ENCODE measurements around the gene CACNA2D1. TPM values are rescaled to one million over a fixed set of nuclear protein-coding genes. Genes with fewer than 3 reads are reported as not detected.

Gene CACNA2D1
- total RNA-seq, 4 donors from 2014 or later, result 0.30 to 12.8 (median 2.4) TPM

GRCh38 chr7:82327898-82328297 lies 115.7 kb downstream of the CACNA2D1 start:
- Histone ChIP-seq H3K4me1 (no peaks in the 10 kb centered on the region), H3K27me3 (no peaks in the 10 kb centered on the region), H3K9me3 (no peaks in the 10 kb centered on the region), H3K36me3 (no peaks in the 10 kb centered on the region), H3K4me3 (no peak overlapping the region), H3K27ac (no peak overlapping the region)
- WGBS, 2 donors, result 61 to 63% methylated on average over 3 of the region's 3 CpGs
- DNase-seq, result no peak
- TF ChIP-seq CTCF (IDR thresholded peaks at IDR 0.05) (no peak), POLR2A (IDR thresholded peaks at IDR 0.05) (no peak)
- intact Hi-C loops (cut with DNase I), result no loop called here

- H3K4me1 ChIP-seq, result no peaks in the 10 kb centered on the region
- H3K27me3 ChIP-seq, result no peaks in the 10 kb centered on the region
- 83 to 88% methylated on average over 2 of the region's 2 CpGs for whole genome bisulfite sequencing, 2 donors
- intact Hi-C loops (cut with DNase I), result no loop called here
- TF ChIP-seq CTCF (IDR thresholded peaks at IDR 0.05) (no peak), POLR2A (IDR thresholded peaks at IDR 0.05) (no peak)
- no peaks in the 10 kb centered on the region for H3K36me3 ChIP-seq
- DNase-seq, result no peak
- no peak overlapping the region for H3K27ac ChIP-seq
- no peaks in the 10 kb centered on the region for H3K9me3 ChIP-seq
- no peak overlapping the region for H3K4me3 ChIP-seq
Measured at GRCh38 chr7:82325416-82325815, 118.2 kb downstream of the CACNA2D1 start.

GRCh38 chr7:82323806-82324205 lies 119.8 kb downstream of the CACNA2D1 start:
- no peaks in the 10 kb centered on the region for H3K36me3 ChIP-seq
- H3K27ac ChIP-seq, result no peak overlapping the region
- H3K4me1 ChIP-seq, result peaks cover 0 to 10% (median 0%) of the 10 kb centered on the region in 3 donors
- H3K9me3 ChIP-seq, result no peaks in the 10 kb centered on the region
- TF ChIP-seq CTCF (IDR thresholded peaks at IDR 0.05) (no peak), POLR2A (IDR thresholded peaks at IDR 0.05) (no peak)
- no peaks in the 10 kb centered on the region for H3K27me3 ChIP-seq
- no peak overlapping the region for H3K4me3 ChIP-seq
- DNase-seq, result no peak
- intact Hi-C loops (cut with DNase I), result no loop called here
- 85 to 96% methylated on average over 4 of the region's 4 CpGs for WGBS, 2 donors

- Histone ChIP-seq H3K4me1 (peaks cover 0 to 10% (median 0%) of the 10 kb centered on the region in 3 donors), H3K4me3 (no peak overlapping the region), H3K27me3 (no peaks in the 10 kb centered on the region), H3K9me3 (no peaks in the 10 kb centered on the region), H3K36me3 (no peaks in the 10 kb centered on the region), H3K27ac (no peak overlapping the region)
- no peak for TF ChIP-seq CTCF (IDR thresholded peaks at IDR 0.05)
- TF ChIP-seq POLR2A (IDR thresholded peaks at IDR 0.05), result no peak
- no peak for DNase-seq
- intact Hi-C loops (cut with DNase I), result no loop called here
- WGBS, 2 donors, result 14 to 17% methylated on average over 3 to 4 of the region's 4 CpGs
Measured at GRCh38 chr7:82319674-82320118, 123.9 kb downstream of the CACNA2D1 start.

GRCh38 chr7:82318786-82319185 lies 124.8 kb downstream of the CACNA2D1 start:
- intact Hi-C loops (cut with DNase I), result no loop called here

More at GRCh38 chr7:82318786-82319185, 124.8 kb downstream of the CACNA2D1 start:
- Histone ChIP-seq H3K9me3 (no peaks in the 10 kb centered on the region), H3K4me1 (peaks cover 0 to 10% (median 0%) of the 10 kb centered on the region in 3 donors), H3K27ac (no peak overlapping the region), H3K4me3 (no peak overlapping the region), H3K27me3 (no peaks in the 10 kb centered on the region), H3K36me3 (no peaks in the 10 kb centered on the region)
- DNase-seq, result no peak
- no peak for TF ChIP-seq CTCF (IDR thresholded peaks at IDR 0.05)
- TF ChIP-seq POLR2A (IDR thresholded peaks at IDR 0.05), result no peak
